Suprapubic skin (tissue), 4 donors: ENCODE results near the gene CRACDL.

Source experiments
- CTCF ChIP-seq, 2 donors: fragments of 200-600 bp in 1 of 2; fragments of 450-650 bp in 1 of 2; sonication (generic) in 1 of 2; IDR thresholded peaks; one replicate each; pipeline ENCODE4 v1.5.1; 2016 to 2019; ENCODE audit warnings: antibody characterized with exemption in 2 of 2, mild to moderate bottlenecking in 1 of 2, moderate library complexity in 1 of 2
- EP300 ChIP-seq: sonication (generic); formaldehyde crosslinking; IDR thresholded peaks from one replicate; pipeline ENCODE4 v1.6.1; 2017; ENCODE audit warnings: antibody characterized with exemption
- POLR2A ChIP-seq, 2 donors: fragments of 450-650 bp; IDR thresholded peaks; one replicate each; pipeline ENCODE4 v1.6.1; 2017; ENCODE audit warnings: antibody characterized with exemption in 2 of 2, mild to moderate bottlenecking in 2 of 2, moderate library complexity in 2 of 2
- POLR2AphosphoS5 ChIP-seq, 3 donors: sonication (generic); formaldehyde crosslinking; IDR thresholded peaks; one replicate each; pipeline ENCODE4 v1.6.1; 2017; ENCODE audit warnings: antibody characterized with exemption in 3 of 3

GRCh38 chr2:98846041-98846440 lies 90.0 kb downstream of the CRACDL start:
- TF ChIP-seq CTCF (IDR thresholded peaks at IDR 0.05) (no peak), POLR2AphosphoS5 (IDR thresholded peaks at IDR 0.05) (no peak), POLR2A (IDR thresholded peaks at IDR 0.05) (no peak), EP300 (no peak)
